Tibial artery (tissue), 4 donors: Measurements from ENCODE around the gene OR11H6.
"Not testable (repeated sequence)": the region's sequence is repeated elsewhere in the genome, so short reads cannot be mapped to it uniquely, and the experiment has no call there.

Experiments used
- DNase-seq, 2 donors: peaks; one replicate each; pipeline ENCODE4 v3.0.0-alpha.2; 2019
- H3K27ac ChIP-seq, 2 donors: fragments of 200-600 bp; sonication (generic) in 1 of 2; 1 replicate in 1 of 2; 2 replicates in 1 of 2; pipeline ENCODE4 v1.5.1; 2018 to 2019; ENCODE audit warnings: mild to moderate bottlenecking in 1 of 2
- H3K27me3 ChIP-seq, 2 donors: fragments of 200-600 bp; sonication (generic) in 1 of 2; one replicate each; pipeline versions ENCODE4 v1.5.1 to v1.6.0; 2016 to 2019
- H3K36me3 ChIP-seq, 3 donors: fragments of 200-600 bp; sonication (generic) in 2 of 3; one replicate each; pipeline ENCODE4 v1.5.1; 2016 to 2019; ENCODE audit warnings: mild to moderate bottlenecking in 2 of 3
- H3K4me1 ChIP-seq, 4 donors: fragments of 200-600 bp; sonication (generic) in 2 of 4; 1 replicate in 3 of 4; 2 replicates in 1 of 4; pipeline ENCODE4 v1.5.1; 2016 to 2019
- H3K4me3 ChIP-seq, 2 donors: fragments of 200-600 bp; sonication (generic) in 1 of 2; 1 replicate in 1 of 2; 2 replicates in 1 of 2; pipeline ENCODE4 v1.5.1; 2018 to 2019; ENCODE audit warnings: mild to moderate bottlenecking in 2 of 2
- H3K9me3 ChIP-seq, 3 donors: fragments of 200-600 bp; sonication (generic) in 1 of 3; one replicate each; pipeline ENCODE4 v1.5.1; 2016 to 2019
- intact Hi-C: fragments of 100-400 bp; cut with DNase I; formaldehyde crosslinking; loops from one replicate; pipeline ENCODE4 v1.15.0; 2023; ENCODE audit warnings: low total_unique reads
- TF ChIP-seq, protein P1 (sequence below), 2 experiments: fragments of 200-600 bp in 1 of 2; fragments of 450-650 bp in 1 of 2; IDR thresholded peaks; one replicate each; pipeline ENCODE4 v1.5.1; 2017 to 2019; ENCODE audit warnings: antibody characterized with exemption in 2 of 2, mild to moderate bottlenecking in 1 of 2, moderate library complexity in 1 of 2

Gene OR11H6, protein sequence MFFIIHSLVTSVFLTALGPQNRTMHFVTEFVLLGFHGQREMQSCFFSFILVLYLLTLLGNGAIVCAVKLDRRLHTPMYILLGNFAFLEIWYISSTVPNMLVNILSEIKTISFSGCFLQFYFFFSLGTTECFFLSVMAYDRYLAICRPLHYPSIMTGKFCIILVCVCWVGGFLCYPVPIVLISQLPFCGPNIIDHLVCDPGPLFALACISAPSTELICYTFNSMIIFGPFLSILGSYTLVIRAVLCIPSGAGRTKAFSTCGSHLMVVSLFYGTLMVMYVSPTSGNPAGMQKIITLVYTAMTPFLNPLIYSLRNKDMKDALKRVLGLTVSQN

DNA sequence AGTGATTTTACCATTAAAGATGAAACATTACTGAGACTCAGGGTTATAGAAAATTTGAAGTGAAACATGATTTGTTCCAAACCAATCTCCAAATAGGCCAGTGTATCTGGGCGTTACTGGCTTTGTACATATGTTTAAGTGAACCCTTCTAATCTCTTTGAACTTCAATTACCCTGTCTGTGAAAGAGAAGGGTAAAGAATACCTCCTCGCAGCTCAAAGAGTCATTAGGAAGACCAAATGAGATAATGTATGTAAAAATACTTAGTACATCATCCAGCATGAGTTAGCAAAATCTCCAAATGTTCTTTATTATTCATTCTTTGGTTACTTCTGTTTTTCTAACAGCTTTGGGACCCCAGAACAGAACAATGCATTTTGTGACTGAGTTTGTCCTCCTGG lies at the start of gene OR11H6:
Gene OR11H6 (plus strand): TSS at position 301 of the 400 bp plus-strand sequence. CDS start 0 bp downstream, at position 301.
- Histone ChIP-seq H3K4me1 (no peaks in the 10 kb centered on the region), H3K27ac (no peak within 1 kb of the TSS), H3K4me3 (no peak within 1 kb of the TSS)

DNA sequence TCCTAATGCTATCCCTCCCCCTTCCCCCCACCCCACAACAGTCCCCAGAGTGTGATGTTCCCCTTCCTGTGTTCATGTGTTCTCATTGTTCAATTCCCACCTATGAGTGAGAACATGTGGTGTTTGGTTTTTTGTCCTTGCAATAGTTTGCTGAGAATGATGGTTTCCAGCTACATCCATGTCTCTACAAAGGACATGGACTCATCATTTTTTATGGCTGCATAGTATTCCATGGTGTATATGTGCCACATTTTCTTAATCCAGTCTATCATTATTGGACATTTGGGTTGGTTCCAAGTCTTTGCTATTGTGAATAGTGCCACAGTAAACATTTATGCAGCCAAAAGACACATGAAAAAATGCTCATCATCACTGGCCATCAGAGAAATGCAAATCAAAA lies 49.3 kb upstream of the OR11H6 start:
- intact Hi-C loops, H3K9me3 ChIP-seq, DNase-seq, H3K27ac ChIP-seq, H3K36me3 ChIP-seq, H3K4me1 ChIP-seq, H3K27me3 ChIP-seq, H3K4me3 ChIP-seq: not testable (repeated sequence)

More for the DNA sequence above, at the start of gene OR11H6:
- no peaks in the 10 kb centered on the region for H3K27me3 ChIP-seq
- no peak for DNase-seq
- H3K36me3 ChIP-seq, result no peaks in the 10 kb centered on the region
- intact Hi-C loops, result no loop called here
- no peaks in the 10 kb centered on the region for H3K9me3 ChIP-seq
- TF ChIP-seq, protein P1, sequence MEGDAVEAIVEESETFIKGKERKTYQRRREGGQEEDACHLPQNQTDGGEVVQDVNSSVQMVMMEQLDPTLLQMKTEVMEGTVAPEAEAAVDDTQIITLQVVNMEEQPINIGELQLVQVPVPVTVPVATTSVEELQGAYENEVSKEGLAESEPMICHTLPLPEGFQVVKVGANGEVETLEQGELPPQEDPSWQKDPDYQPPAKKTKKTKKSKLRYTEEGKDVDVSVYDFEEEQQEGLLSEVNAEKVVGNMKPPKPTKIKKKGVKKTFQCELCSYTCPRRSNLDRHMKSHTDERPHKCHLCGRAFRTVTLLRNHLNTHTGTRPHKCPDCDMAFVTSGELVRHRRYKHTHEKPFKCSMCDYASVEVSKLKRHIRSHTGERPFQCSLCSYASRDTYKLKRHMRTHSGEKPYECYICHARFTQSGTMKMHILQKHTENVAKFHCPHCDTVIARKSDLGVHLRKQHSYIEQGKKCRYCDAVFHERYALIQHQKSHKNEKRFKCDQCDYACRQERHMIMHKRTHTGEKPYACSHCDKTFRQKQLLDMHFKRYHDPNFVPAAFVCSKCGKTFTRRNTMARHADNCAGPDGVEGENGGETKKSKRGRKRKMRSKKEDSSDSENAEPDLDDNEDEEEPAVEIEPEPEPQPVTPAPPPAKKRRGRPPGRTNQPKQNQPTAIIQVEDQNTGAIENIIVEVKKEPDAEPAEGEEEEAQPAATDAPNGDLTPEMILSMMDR (IDR thresholded peaks at IDR 0.05), result no peak

DNA sequence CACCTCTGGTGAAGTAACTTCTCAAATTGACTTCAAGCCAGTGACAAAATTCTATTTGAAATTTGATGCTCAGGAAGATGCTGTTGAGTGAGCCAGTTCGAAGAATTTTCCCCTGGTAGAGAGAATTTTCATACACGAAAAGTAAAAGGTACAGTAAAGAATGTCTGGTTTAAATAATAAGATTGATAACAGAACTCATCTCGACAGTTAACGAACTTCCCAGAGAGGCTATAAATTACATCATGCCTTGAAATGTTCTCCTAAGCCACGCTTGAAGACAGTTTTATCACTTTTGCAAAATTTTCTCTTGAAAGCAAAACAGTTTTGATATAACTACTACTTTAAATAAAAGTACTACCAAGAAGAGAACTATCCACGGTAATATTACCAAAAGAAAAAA lies 47.2 kb upstream of the OR11H6 start:
- H3K4me1 ChIP-seq, result no peaks in the 10 kb centered on the region
- H3K36me3 ChIP-seq, result no peaks in the 10 kb centered on the region
- H3K27me3 ChIP-seq, result no peaks in the 10 kb centered on the region
- no peaks in the 10 kb centered on the region for H3K9me3 ChIP-seq
- no peak overlapping the region for H3K4me3 ChIP-seq
- H3K27ac ChIP-seq, result no peak overlapping the region
- TF ChIP-seq, protein P1 (IDR thresholded peaks at IDR 0.05), result no peak
- intact Hi-C loops, result no loop called here
- DNase-seq, result no peak

DNA sequence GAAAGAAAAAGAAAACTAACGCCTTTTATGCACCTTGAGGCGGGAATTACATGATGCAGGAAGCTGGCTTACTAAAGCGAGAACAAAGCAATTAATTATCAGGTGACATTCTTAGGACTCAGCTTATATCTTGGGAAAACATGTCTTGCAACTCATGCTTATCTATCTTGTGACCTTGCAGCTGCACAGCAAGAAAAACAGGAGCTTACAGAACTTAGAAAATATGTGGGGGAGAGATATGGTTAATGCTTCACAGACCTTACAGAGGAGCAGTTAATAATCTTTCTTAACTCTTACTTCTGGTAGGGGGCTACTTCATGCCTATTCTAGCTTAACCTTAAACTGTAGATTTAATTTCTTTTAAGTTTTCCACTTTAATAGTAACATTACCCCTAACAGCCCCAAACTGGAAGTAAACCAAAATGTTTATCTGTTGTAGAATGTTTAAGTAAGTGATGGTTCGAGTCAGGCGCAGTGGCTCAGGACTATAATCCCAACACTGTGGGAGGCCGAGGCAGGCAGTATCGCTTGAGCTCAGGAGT lies 46.0 kb upstream of the OR11H6 start:
- DNase-seq, result no peak
- no peak overlapping the region for H3K4me3 ChIP-seq
- no peaks in the 10 kb centered on the region for H3K36me3 ChIP-seq
- H3K27ac ChIP-seq, result no peak overlapping the region
- no peaks in the 10 kb centered on the region for H3K9me3 ChIP-seq
- TF ChIP-seq, protein P1 (IDR thresholded peaks at IDR 0.05), result no peak
- intact Hi-C loops, result no loop called here
- no peaks in the 10 kb centered on the region for H3K4me1 ChIP-seq
- H3K27me3 ChIP-seq, result no peaks in the 10 kb centered on the region

DNA sequence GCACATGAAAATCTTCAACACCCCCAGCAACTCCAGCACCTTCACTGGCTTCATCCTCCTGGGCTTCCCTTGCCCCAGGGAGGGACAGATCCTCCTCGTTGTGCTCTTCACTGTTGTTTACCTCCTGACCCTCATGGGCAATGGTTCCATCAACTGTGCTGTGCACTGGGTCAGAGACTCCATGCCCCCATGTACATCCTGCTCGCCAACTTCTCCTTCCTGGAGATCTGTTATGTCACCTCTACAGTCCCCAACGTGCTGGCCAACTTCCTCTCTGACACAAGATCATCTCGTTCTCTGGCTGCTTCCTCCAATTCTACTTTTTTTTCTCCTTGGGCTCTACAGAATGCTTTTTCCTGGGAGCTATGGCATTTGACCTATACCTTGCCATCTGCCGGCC lies 44.3 kb upstream of the OR11H6 start:
- intact Hi-C loops, result no loop called here
- Histone ChIP-seq H3K4me1 (no peaks in the 10 kb centered on the region), H3K4me3 (no peak overlapping the region), H3K36me3 (no peaks in the 10 kb centered on the region), H3K9me3 (no peaks in the 10 kb centered on the region), H3K27me3 (no peaks in the 10 kb centered on the region), H3K27ac (no peak overlapping the region)
- TF ChIP-seq, protein P1 (IDR thresholded peaks at IDR 0.05), result no peak
- peak in 1 of 2 donors; percentile 38 for DNase-seq

DNA sequence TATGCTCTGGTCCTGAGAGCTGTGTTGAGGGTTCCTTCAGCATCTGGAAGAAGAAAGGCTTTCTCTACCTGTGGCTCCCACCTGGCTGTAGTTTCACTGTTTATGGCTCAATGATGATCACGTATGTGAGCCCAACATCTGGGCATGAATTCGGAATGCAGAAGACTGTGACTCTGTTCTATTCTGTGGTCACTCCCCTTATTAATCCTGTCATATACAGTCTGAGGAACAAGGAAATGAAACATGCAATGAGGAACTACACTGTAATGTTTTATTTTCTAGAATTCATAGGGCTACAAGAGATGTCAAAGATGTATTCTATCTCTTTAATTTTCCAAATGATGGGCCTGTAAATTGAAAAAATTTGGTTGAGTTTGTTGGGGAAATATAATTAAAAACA lies 43.6 kb upstream of the OR11H6 start:
- Histone ChIP-seq H3K4me3 (no peak overlapping the region), H3K36me3 (no peaks in the 10 kb centered on the region), H3K27me3 (no peaks in the 10 kb centered on the region), H3K27ac (no peak overlapping the region), H3K9me3 (no peaks in the 10 kb centered on the region), H3K4me1 (no peaks in the 10 kb centered on the region)
- intact Hi-C loops, result no loop called here
- TF ChIP-seq, protein P1 (IDR thresholded peaks at IDR 0.05), result no peak
- no peak for DNase-seq
